HG03139 (cell line): ENCODE data around the gene MANBA.

ENCODE experiments used
- ATAC-seq: cut with Tn5 transposase; IDR thresholded peaks from one replicate; pipeline ENCODE4 v1.9.1; 2021; ENCODE audit not compliant: unreplicated experiment

MANBA gene

GRCh38 chr4:102683881-102684609 lies 76.7 kb downstream of the MANBA start:
- no peak for ATAC-seq

GRCh38 chr4:102678695-102679335 lies 82.0 kb downstream of the MANBA start:
- no peak for ATAC-seq

- no peak for ATAC-seq
Measured at GRCh38 chr4:102678107-102678506, 82.7 kb downstream of the MANBA start.

GRCh38 chr4:102675141-102675540 lies 85.6 kb downstream of the MANBA start:
- ATAC-seq = no peak

GRCh38 chr4:102667001-102667400 lies 93.8 kb downstream of the MANBA start:
- no peak for ATAC-seq

GRCh38 chr4:102665527-102665926 lies 95.2 kb downstream of the MANBA start:
- no peak for ATAC-seq

GRCh38 chr4:102663073-102663472 lies 97.7 kb downstream of the MANBA start:
- no peak for ATAC-seq

GRCh38 chr4:102657206-102657605 lies 103.6 kb downstream of the MANBA start:
- ATAC-seq = no peak

- no peak for ATAC-seq
Measured at GRCh38 chr4:102647117-102647516, 113.7 kb downstream of the MANBA start.

- no peak for ATAC-seq
Measured at GRCh38 chr4:102642631-102643298, 118.0 kb downstream of the MANBA start.

GRCh38 chr4:102641793-102642192 lies 119.0 kb downstream of the MANBA start:
- no peak for ATAC-seq

GRCh38 chr4:102640669-102641068 lies 120.1 kb downstream of the MANBA start:
- no peak for ATAC-seq

- ATAC-seq = no peak
Measured at GRCh38 chr4:102639598-102639997, 121.2 kb downstream of the MANBA start.

- ATAC-seq = no peak
Measured at GRCh38 chr4:102638621-102639020, 122.1 kb downstream of the MANBA start.

- no peak for ATAC-seq
Measured at GRCh38 chr4:102637391-102637790, 123.4 kb downstream of the MANBA start.

GRCh38 chr4:102633100-102633499 lies 127.7 kb downstream of the MANBA start:
- no peak for ATAC-seq

GRCh38 chr4:102632241-102633065 lies 128.3 kb downstream of the MANBA start:
- ATAC-seq = no peak

GRCh38 chr4:102631616-102632015 lies 129.2 kb downstream of the MANBA start:
- no peak for ATAC-seq

GRCh38 chr4:102629673-102630072 lies 131.1 kb downstream of the MANBA start:
- no peak for ATAC-seq

- no peak for ATAC-seq
Measured at GRCh38 chr4:102627831-102628523, 132.8 kb downstream of the MANBA start.
